Measurements from ENCODE around the gene OR13C5.
"Not testable (repeated sequence)": the region's sequence is repeated elsewhere in the genome, so short reads cannot be mapped to it uniquely, and the experiment has no call there.

Gene OR13C5, protein sequence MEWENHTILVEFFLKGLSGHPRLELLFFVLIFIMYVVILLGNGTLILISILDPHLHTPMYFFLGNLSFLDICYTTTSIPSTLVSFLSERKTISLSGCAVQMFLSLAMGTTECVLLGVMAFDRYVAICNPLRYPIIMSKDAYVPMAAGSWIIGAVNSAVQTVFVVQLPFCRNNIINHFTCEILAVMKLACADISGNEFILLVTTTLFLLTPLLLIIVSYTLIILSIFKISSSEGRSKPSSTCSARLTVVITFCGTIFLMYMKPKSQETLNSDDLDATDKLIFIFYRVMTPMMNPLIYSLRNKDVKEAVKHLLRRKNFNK

DNA sequence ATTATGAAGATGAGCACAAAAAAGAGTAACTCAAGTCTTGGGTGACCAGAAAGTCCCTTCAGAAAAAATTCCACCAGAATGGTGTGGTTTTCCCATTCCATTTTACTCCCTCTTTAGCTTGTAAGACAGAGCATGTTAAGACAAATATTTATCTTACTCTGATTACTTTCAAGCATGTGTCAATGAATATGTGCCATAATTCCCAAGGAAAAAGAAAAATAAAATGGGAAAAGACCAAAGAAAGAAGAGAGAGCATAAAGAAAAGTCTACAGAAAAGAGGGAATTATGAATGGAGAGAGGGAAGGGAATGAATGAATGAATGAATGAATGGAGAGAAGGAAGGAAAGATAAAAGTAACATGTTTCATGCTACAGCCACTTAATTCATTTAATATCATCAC, at the start of gene OR13C5:
Gene OR13C5 (minus strand): TSS at position 101 of the 400 bp plus-strand sequence. CDS start 0 bp downstream, at position 101.
- in situ Hi-C loops (cut with MboI; ENCODE audit: low sequenced_read_pairs): not testable (repeated sequence)

DNA sequence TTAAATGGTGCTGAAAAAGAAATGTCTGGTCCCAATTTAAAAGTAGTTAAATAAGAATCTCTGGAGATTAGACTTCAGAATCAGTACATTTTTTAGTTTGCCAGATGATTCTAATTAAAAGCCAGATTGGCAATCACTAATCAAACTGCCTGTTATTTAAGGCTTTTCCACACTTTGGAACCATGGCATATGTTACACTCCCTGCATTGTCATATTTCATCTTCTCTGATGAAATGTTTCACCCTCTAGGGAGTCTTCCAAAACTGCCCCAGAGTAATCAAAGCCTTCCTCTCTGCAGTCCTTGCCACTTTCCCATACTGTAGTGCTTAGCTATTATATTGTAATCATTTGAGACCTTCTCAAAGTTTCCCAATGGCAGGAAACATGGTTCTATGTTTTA, 36.2 kb upstream of the OR13C5 start:
- in situ Hi-C loops (cut with MboI; ENCODE audit: low sequenced_read_pairs): no loop called here

DNA sequence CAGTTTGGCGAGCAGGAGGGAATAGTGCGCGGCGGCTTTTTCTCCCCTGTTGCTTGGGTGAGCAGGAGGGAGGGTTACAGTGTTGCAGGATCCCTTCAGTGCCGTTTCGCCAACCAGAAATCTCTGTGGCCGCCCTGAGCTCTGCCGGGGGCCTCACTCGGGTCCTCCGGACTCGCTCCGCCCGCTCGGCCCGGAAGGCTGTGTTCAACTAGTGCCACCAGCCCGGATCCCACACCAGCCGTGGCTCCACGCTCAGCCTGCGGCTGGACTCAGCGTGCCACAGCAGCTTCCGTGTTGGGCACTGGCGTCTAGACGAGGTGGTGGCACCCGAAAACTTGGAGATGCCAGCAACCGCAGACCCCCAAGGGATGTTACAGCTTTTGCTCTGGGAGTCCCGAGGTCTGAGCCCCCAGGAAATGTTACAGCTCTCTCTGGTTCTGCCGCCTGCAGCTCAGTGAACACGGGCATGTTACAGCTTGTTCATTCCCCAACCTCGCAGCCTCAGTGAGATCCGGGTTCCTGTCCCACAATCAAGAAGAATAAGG, 34.8 kb upstream of the OR13C5 start:
- in situ Hi-C loops (cut with MboI; ENCODE audit: low sequenced_read_pairs): no loop called here

DNA sequence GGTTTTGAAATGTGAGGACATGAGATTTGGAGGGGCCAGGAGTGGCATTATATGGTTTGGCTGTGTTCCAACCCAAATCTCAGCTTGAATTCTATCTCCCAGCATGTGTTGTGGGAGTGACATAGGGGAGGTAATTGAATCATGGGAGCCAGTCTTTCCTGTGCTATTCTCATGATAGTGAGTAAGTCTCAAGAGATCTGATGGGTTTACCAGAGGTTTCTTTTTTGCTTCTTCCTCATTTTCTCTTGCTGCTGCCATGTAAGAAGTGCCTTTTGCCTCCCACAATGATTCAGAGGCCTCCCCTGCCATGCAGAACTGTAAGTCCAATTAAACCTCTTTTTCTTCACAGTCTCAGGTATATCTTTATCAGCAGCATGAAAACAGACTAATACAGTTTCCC, 26.8 kb upstream of the OR13C5 start:
- in situ Hi-C loops (cut with MboI; ENCODE audit: low sequenced_read_pairs): not testable (repeated sequence)

DNA sequence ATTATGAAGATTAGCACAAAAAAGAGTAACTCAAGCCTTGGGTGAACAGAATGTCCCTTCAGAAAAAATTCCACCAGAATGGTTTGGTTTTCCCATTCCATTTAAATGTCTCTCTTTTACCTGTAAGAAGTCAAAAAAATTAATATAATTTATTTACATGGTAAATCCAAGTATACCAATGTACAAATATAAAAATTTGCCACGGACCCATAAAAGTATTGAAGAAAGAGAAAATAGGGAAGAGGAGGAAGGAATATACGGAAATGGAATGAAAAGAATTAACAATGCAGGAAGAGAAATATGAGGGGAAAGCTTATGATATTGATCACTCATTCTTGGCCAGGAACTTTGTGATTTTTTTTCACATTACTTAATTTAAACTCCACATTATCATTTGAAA, 18.9 kb upstream of the OR13C5 start, which contains the start of gene OR13C9:
Gene OR13C9 (minus strand): TSS at position 101 of the 400 bp plus-strand sequence. CDS start 0 bp downstream, at position 101.
- in situ Hi-C loops (cut with MboI; ENCODE audit: low sequenced_read_pairs): no loop called here

DNA sequence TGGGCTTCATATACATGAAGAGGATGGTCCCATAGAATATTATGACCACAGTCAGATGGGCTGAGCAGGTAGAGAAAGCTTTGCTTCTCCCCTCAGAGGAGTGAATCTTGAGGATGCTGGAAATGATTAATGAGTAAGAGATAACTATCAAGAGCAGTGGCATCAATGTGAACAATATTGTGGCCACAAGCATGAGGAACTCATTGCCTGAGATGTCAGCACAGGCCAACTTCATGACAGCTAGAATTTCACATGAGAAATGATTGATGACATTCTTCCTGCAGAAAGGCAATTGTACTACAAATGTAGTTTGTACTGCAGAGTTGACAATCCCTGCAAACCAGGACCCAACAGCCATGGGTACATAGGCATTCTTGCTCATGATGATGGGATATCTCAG, 18.2 kb upstream of the OR13C5 start:
- in situ Hi-C loops (cut with MboI; ENCODE audit: low sequenced_read_pairs): no loop called here

DNA sequence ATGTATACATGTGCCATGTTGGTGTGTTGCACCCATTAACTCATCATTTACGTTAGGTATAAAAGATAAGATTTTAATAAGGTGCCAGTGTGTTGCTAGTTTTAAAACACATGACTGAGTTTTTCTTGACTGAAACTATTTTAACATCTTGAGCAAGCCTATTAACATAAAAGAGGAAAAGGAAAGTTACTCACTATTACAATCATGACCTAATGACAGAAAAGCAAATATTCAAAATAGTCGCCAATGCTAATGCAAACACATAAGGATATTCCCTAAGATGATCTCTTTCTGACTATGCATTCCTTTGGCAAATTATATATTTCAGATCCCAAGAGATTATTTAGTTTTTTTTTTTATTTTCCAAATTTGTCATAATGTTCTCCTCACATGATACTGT, 12.0 kb upstream of the OR13C5 start:
- in situ Hi-C loops (cut with MboI; ENCODE audit: low sequenced_read_pairs): no loop called here

DNA sequence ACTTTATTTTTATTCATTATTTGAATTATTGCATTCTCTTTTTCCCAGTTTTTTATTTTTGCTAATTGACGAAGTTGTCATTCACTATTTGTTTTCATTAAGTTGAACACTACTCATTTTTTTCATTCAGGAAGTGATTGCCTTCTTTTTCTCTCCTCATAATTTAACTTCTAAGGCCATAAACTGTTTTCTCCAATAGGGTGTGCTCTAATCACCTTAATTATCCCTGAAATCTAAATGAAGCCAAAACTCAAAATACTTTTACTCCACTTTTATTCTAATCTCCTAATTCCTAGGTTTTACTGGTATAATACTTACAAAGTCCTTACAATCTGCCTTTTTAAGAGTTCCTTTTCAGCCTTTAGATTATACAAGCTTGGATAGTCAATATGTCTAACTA, 9.1 kb upstream of the OR13C5 start:
- in situ Hi-C loops (cut with MboI; ENCODE audit: low sequenced_read_pairs): no loop called here

DNA sequence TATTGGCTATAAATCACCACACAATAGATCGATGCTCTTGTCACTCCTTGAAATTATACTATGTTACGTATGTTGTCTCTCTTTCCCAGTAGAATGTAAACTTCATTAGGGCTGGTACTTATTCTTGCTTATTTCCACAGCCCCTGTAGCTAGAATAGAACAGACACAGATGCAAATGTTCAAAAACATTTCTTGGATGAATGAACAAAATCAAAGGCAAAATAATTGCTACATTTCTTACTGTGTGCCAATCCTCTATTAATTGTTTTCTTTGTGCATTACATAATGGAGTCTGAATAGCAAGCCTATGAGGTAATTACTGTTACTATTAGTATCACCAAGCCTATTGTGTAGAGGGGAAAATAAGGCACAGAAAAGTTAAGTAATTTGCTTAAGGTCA, 6.9 kb upstream of the OR13C5 start:
- in situ Hi-C loops (cut with MboI; ENCODE audit: low sequenced_read_pairs): no loop called here

DNA sequence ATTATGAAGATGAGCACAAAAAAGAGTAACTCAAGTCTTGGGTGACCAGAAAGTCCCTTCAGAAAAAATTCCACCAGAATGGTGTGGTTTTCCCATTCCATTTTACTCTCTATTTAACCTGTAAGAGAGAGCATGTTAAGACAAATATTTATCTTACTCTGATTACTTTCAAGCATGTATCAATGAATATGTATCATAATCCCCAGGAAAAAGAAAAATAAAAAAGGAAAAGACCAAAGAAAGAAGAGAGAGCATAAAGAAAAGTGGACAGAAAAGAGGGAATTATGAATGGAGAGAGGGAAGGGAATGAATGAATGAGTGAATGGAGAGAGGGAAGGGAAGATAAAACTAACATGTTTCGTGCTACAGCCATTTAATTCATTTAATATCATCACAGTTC, 6.3 kb upstream of the OR13C5 start, which contains the start of gene OR13C2:
Gene OR13C2 (minus strand): TSS at position 101 of the 400 bp plus-strand sequence. CDS start 0 bp downstream, at position 101.
- in situ Hi-C loops (cut with MboI; ENCODE audit: low sequenced_read_pairs): not testable (repeated sequence)

DNA sequence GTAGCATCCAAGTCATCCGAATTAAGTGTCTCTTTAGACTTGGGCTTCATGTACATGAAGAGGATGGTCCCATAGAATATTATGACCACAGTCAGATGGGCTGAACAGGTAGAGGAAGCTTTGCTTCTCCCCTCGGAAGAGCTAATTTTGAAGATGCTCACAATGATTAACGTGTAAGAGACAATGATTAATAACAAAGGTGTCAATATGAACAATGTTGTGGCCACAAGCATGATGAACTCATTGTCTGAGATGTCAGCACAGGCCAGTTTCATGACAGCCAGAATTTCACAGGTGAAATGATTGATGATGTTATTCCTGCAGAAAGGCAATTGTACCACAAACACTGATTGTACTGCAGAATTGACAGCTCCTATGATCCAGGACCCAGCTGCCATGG, 5.6 kb upstream of the OR13C5 start:
- in situ Hi-C loops (cut with MboI; ENCODE audit: low sequenced_read_pairs): no loop called here

DNA sequence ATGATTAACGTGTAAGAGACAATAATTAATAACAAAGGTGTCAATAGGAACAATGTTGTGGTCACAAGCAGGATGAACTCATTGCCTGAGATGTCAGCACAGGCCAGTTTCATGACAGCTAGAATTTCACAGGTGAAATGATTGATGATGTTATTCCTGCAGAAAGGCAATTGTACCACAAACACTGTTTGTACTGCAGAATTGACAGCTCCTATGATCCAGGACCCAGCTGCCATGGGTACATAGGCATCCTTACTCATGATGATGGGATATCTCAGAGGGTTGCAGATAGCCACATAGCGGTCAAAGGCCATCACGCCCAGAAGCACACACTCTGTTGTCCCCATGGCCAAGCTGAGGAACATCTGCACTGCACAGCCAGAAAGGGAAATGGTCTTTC, 464 bp downstream of the OR13C5 start:
- in situ Hi-C loops (cut with MboI; ENCODE audit: low sequenced_read_pairs): not testable (repeated sequence)

DNA sequence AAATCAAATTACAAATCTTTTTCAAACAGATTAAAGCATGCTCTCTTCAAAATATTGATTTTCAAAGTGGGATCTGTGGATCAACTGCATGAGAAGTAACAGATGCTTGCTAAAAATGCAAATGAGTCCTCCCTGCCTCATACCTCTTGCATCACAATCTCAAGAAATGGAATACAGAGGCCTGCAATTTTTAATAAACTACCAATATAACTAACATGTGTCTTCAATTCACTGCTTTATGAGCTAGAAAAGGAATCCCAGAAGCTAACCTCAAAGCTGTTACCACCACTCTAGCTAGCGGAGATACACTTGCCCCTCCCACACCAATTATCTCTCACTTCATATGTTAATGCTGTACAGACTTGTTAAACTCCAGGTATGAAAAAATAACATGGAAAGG, 9.6 kb downstream of the OR13C5 start:
- in situ Hi-C loops (cut with MboI; ENCODE audit: low sequenced_read_pairs): no loop called here

DNA sequence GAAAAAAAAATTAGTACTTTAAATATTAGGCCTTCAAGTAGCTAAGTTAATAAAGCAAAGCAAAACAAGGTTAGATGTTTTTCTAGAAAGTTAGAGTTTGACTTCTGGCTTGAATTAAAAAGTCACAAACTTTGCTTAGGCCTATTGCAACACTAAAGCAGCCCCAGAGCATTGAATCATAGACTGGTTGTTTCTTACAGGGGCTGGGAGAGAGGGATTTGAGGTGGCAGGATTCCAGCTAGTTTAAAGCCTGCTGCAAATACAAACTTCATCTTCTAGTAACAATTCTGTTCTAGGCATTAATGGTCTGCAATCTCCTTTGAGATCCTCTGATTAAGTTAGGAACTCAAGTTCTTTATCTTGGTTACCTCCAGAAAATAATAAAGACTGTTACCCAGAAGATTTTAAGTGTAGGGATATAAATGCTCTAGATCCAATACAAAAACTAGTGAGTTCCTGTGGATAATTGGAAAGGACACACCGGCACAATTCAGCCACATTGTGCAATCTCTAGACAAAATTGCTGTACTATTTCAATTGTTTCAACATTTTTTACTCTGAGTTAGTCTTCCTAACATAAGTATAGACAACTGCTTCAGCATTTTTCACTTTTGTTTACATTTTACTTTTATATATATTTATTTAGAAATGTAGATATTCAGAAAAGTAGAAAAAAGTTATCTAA, 12.6 kb downstream of the OR13C5 start:
- in situ Hi-C loops (cut with MboI; ENCODE audit: low sequenced_read_pairs): no loop called here

DNA sequence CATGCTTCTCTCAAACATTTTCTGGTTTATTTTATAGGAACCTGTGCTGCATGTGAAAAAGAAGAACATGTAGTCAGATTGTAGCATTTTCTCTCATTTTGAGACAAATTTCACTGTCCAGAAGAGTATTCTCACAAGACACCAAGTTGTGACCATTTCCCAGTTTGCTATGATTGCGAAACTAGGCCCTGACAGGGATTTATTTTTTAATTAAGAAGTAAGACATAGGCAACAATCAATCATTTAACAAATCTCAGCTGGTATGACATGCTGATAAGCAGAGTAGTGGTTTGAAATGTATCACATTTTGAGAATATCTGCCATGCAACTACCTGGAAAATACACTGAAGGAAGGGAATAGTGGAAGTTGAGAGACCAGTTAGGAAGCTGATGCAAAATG, 18.7 kb downstream of the OR13C5 start:
- in situ Hi-C loops (cut with MboI; ENCODE audit: low sequenced_read_pairs): no loop called here

DNA sequence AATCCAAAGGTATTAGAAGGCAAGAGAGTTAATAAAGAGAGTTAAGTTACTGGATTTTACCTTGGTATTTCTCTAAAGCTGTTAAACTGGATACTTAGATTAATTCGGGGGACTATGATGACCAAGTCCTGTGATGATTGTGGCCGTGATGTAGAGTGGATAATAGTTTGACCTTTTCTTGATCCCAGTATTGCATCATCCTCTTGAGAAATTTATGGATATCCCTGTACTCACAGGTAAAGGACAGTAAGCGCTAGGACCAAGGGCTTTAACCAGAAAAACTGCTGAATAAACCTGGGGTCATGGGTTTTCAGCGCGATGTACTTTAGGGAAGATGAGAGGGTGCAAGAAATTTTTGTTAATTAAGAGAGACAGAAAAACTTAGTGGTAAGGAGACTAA, 21.9 kb downstream of the OR13C5 start:
- in situ Hi-C loops (cut with MboI; ENCODE audit: low sequenced_read_pairs): no loop called here

DNA sequence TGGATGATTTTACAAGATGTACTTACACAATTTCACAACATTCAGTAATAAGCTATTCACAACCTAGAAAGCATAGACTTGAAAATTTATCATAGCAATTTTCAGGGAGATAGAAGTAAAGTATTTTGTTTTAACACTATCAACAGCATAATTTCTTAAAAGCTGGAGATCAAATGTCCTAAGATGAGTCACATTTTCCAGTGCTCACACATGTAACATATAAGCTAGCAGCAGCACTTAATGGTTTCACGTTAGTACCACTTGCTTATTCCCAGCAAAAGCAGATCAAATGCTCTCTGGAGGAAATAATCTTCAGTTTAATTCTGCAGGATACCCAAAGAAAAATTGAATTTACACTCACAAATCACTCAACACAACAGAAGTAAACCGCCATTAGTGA, 23.8 kb downstream of the OR13C5 start:
- in situ Hi-C loops (cut with MboI; ENCODE audit: low sequenced_read_pairs): no loop called here

DNA sequence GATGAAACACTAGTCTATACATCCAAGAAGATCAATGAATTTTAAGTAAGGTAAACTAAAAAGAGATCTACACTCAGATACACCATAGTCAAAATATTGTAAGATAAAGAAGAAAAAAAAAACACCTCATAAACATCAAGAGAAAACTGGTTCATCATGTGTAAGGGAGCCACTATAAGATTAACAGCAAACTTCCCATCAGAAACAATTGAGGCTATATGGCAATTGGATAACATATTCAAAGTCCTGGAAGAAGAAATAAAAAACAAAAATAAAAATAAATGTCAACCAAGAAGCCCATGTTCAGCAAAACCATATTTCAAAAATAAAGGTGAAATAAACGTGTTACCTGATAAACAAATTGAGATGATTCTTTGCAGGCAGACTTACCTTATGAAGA, 26.6 kb downstream of the OR13C5 start:
- in situ Hi-C loops (cut with MboI; ENCODE audit: low sequenced_read_pairs): no loop called here

DNA sequence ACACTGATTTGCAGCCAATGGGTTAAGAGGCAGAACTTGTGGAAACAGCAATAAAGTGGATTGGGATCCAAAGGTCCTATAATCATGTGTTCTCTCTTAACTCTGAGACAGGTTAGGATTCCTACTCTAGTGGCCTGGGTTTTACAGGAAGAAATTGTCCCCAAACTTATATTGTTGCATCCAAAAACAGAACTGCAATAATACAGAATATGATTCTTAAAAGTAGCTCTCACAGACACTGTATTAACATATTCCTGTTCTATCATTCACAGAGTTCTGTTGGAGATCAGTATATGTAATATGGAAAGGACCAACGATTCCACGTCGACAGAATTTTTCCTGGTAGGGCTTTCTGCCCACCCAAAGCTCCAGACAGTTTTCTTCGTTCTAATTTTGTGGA, 30.3 kb downstream of the OR13C5 start, which contains the start of gene OR13C8:
Gene OR13C8 (plus strand): TSS at position 301 of the 400 bp plus-strand sequence. CDS start 0 bp downstream, at position 301.
- in situ Hi-C loops (cut with MboI; ENCODE audit: low sequenced_read_pairs): no loop called here

DNA sequence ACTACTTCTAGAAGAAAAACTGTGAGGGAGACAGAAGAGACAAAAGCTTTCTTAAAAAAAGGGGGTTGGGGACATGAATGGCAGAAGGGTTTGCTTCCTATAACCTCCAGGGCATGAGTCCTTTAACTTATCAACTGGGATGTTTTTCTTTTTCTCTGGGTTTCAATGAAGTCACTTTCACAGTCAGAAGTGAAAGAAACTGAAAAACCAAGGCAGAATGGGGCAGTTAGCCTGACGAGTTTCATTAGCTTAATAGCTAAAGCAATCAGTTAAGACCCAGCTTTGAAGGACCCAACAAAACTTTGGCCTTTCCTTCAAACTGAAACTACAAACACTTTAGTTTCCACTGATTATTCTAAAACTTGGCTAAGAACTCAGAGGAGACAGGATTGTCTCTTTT, 34.9 kb downstream of the OR13C5 start:
- in situ Hi-C loops (cut with MboI; ENCODE audit: low sequenced_read_pairs): no loop called here

DNA sequence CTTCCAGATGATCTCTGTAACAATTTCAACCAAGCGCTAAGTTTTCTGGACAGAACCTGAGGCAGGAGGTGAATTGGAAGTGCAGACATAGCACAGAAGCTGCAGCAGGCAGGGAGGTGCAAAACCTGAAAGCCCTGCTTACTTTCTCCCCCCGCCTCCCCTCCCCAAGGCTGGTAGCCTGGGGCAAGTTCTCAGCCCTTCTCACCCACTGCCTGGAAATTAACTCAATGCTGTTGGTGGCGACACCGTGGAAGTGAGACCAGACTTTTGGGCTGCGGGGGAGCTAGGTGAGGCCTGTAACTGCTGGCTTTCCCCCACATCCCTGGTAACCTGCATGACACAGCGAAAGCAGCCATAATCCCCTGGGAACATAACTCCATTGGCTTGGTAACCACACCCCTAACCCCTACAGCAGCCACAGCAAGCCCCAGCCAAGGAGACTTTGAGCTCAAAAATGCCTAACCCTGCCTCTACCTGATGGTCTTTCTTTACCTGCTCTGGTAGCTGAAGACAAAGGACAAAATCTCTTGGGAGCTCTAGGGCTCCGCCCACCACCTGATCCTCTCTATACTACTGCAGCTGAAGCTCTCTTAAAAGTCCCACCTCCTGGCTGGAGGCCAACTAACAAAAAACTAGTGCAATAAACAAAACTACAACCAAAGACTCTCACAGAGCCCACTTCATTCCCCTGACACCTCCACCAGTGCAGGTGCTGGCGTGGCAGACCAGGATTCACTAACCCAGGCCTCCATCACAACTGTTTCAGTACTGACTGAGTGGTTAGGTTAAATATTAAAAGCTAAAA, 42.2 kb downstream of the OR13C5 start:
- in situ Hi-C loops (cut with MboI; ENCODE audit: low sequenced_read_pairs): no loop called here
